GM19328 (cell line): ENCODE results near the gene ACD.
A peak's percentile ranks its signal among the peaks of the same experiment; 100 is the strongest.

Source experiments
- ATAC-seq: cut with Tn5 transposase; IDR thresholded peaks from one replicate; pipeline ENCODE4 v1.9.1; 2021; ENCODE audit warnings: mild to moderate bottlenecking, moderate library complexity; ENCODE audit not compliant: unreplicated experiment

Gene ACD

DNA sequence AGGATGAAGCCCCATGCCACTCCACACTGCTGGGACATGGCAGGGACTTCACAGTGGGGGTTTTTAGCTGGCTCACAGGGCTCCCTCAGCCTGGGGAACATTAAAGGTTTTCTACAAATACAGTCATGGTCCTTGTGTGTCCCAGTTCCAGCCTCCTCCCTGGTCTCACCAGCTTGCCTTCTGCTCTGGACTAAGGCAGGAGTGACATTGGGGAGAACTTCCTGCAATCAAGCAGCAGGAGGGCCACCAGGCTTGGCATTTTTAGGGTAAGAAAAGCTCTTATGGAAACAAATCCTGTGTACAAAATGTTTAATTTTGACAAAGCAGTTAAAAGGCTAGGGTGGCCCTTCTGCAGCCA is 2.6 kb upstream of the ACD start:
- ATAC-seq = no peak

DNA sequence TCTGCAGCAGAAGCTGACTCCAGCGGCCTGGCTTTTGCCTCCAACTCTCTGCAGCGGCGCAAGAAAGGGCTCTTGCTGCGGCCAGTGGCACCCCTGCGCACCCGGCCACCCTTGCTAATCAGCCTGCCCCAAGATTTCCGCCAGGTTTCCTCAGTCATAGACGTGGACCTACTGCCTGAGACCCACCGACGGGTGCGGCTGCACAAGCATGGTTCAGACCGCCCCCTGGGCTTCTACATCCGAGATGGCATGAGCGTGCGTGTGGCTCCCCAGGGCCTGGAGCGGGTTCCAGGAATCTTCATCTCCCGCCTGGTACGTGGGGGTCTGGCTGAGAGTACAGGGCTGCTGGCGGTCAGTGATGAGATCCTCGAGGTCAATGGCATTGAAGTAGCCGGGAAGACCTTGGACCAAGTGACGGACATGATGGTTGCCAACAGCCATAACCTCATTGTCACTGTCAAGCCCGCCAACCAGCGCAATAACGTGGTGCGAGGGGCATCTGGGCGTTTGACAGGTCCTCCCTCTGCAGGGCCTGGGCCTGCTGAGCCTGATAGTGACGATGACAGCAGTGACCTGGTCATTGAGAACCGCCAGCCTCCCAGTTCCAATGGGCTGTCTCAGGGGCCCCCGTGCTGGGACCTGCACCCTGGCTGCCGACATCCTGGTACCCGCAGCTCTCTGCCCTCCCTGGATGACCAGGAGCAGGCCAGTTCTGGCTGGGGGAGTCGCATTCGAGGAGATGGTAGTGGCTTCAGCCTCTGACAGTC is 2.0 kb upstream of the ACD start:
- no peak for ATAC-seq

- no peak for ATAC-seq
Measured at GRCh38 chr16:67661101-67661761, 1.2 kb upstream of the ACD start.

GRCh38 chr16:67660564-67661028 is 536 bp upstream of the ACD start, which contains the start of gene PARD6A:
Gene PARD6A, plus strand, starts transcription at chr16:67660960. Its CDS starts 79 bp downstream, at chr16:67661039.
- ATAC-seq = peak; percentile 69

GRCh38 chr16:67658849-67659674 is 998 bp downstream of the ACD start:
- no peak for ATAC-seq

DNA sequence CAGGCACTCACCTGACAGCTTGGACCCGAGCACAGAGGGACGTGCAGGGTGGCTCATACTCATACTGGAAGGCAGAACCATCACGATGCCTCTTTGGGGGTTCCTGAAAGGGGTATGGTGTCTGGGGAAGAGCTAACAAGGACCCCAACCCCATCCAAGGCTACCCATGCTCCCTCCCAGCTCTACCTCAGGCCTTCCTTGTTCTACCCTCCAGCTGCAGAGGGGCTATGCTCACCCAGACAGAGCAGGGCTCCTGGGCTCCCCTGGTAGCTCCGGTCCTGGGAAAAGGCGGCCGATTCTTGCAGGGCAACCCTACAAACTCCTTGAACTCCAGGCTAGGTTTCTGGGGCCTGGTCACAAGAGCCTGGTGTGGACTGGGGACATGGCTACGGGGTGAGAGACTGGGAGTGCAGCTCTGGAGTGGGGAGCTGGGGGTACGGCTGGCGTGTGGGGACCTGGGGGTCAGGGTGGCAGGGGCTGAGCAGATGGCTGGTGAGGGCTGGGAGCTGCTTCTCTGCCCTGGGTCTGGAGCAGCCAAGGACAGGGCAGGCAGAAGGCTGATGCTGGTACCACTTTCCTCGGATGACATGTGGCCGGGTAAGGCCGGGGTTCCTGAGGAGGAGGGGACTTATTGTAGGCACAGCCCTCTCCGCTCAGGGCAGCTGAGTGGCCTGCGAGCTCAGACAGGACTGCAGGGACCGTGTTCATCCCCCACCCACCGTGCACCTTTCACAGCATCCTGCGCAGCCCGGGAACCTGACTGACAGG is 2.1 kb downstream of the ACD start:
- ATAC-seq = no peak

DNA sequence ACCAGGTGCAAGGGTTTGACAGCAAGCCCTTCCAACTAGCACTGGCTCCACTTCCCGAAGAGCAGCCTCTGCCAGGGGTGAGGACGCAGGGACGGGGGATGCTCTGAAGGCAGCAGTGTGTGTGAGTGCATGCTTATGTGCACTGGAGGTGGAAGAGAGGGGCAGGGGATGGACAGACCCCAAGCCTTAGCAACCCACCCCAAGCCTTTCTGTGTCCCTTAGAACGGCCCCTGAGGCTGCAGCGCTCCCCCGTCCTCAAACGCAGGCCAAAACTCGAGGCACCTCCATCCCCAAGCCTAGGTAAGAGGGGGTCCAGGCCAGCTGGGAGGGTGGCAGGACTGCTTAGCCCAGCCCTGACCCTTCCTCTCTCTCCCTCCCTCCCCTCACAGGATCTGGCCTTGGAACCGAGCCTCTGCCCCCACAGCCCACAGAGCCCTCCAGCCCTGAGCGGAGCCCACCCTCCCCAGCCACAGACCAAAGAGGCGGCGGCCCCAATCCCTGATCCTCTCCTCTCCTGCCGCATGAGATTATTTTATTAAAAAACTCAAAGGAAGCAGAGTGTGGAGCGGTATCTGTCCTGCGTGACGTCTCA is 2.9 kb downstream of the ACD start:
- ATAC-seq = no peak

- no peak for ATAC-seq
Measured at GRCh38 chr16:67656344-67657016, 3.6 kb downstream of the ACD start.

DNA sequence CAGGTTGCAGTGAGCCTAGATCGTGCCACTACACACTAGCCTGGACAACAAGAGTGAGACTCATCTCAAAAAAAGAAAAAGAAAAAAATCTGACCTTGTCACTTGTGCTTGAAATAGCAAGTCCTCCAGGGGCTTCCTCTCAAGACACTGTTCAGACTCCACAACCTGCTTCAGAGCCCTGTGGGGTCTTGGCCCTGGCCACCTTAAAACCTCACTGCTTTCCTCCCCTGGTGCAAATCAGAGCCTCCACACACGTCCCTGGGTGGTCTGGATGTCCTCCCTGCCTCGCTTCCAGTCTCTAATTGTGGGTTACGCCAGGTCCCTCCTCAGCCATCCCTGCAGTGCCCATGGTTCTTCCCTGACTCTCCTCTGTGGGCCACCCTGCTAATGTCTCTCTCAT is 4.7 kb downstream of the ACD start:
- no peak for ATAC-seq

DNA sequence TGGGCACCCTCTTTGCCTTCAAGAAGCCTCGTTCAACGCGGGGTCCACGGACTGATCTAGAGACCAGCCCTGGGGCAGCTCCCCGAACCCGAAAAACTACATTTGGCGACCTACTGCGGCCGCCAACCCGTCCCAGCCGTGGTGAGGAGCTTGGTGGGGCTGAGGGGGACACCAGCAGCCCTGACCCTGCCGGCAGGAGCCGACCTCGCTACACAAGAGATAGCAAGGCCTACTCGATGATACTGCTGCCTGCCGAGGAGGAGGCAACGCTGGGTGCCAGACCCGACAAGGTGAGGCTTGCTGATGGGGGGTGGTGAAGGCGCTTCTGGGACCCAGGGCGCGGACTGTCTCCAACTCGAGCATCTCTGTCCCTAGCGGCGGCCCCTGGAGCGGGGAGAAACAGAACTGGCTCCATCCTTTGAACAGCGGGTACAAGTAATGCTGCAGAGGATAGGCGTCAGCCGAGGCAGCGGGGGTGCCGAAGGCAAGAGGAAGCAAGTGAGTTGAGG is 5.6 kb downstream of the ACD start:
- no peak for ATAC-seq

DNA sequence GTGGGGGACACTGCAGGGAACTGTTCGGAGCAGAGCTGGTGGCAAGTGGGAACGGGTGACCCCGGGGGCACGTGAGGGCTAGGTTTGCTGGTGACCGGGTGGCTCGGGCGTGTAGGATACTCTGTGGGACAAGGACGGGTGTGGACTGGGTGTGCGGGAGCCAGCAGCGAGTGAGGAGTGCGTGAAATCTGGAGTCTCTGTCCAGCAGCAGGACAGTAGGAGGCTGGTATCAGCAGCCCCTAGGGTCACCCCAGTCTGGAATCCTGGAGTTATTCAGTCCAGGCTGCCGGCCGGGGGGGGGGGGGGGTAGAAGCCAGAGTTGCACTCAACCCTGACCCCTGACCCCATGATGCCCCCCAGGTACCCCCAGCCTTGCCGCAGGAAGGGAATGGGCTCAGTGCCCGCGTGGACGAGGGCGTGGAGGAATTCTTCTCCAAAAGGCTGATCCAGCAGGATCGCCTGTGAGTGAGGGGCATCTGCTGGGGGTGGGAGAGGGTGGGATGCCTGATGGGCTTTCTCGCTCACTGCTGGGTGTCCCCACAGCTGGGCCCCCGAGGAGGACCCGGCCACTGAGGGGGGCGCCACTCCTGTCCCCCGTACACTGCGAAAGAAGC is 6.2 kb downstream of the ACD start:
- no peak for ATAC-seq

DNA sequence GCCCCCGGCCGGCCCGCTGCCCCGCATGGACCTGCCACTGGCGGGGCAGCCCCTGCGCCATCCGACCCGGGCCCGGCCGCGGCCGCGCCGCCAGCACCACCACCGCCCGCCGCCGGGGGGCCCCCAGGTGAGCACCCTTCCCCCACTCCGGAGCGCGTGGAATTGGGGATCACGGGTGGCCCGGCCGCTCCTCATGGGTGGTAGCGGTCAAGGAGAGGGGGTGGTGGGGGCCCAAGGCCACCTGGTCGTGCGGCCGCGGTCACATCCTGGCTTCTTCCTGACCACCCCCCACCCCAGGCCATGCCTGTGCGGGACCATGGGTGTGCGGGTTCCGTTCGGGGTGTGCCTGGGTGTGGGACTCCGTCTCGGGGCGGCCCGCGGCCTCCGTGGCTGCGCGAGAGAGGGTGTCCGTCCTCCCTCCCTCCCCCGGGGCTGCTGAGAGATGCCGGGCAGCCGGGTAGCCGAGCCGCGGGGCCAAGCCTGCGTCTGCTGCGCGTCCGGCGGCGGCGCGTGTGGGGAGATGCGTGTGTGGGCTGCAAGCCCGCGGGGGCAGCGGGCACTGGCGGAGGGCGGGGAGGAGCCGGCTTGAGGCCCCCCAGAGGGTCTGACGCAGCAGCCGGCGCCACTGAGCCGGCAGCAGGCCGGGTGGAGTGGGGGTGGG is 6.8 kb downstream of the ACD start:
- ATAC-seq = no peak

DNA sequence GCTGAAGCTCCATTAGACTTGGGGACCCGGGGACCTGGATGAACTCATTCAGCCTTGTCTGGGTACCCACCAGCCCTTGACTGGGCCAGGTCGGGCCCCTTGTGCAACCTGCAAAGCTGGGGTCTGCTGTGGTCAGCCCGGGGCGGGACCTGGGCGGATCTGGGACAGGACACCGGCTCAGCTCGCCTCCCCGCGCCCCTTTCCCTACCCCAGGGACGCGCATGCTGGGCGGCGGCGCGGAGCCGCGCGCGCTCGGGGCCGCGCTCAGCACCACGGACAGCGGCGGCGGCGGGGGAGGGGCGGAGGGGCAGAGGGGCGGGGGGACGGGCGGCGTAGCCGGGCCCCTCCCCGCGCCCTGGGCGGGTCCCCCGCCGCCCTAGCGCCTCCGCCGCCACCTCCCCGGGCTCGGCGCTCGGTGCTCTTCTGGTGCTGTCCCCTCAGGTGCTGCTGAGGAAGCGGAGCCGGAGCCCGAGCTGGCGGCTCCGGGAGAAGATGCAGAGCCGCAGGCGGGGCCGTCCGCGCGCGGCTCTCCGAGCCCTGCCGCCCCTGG is 7.4 kb downstream of the ACD start:
- no peak for ATAC-seq

DNA sequence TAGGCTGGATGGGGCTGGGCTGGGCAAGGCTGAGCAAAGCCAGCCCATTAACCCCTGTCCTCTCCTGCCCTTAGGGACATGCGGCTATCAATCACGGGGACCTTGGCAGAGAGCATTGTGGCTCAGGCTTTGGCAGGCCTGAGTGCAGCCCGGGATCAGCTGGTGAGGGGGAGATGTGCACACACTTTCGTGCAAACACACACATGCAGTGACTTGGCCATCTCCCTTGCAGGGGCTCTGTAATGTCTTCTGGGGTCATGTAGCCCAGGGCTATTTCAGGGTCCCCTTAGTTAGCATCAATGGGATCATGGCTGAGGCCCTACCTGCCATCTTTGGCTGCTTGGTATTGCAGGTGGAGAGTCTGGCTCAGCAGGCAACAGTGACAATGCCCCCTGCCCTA is 8.2 kb downstream of the ACD start:
- no peak for ATAC-seq

GRCh38 chr16:67651039-67651438 is 9.0 kb downstream of the ACD start:
- no peak for ATAC-seq

- ATAC-seq = no peak
Measured at GRCh38 chr16:67650023-67650422, 10.0 kb downstream of the ACD start.

GRCh38 chr16:67649494-67649931 is 10.5 kb downstream of the ACD start:
- ATAC-seq = no peak

GRCh38 chr16:67648764-67649407 is 11.2 kb downstream of the ACD start:
- no peak for ATAC-seq
